DMS53 (cell line): ENCODE results near the gene TMEM248.
"Not testable (repeated sequence)": the region's sequence is repeated elsewhere in the genome, so short reads cannot be mapped to it uniquely, and the experiment has no call there.

ENCODE experiments used
- DNase-seq: peaks from one replicate; lab custom pipeline; 2025; lab: John Stamatoyannopoulos, UW

Gene TMEM248

GRCh38 chr7:66920769-66921395 is at the start of gene TMEM248:
Gene TMEM248 (plus strand): TSS chr7:66921225. CDS start chr7:66941866, 20,641 bp downstream.
- DNase-seq, result peak; percentile 98

GRCh38 chr7:66873476-66873875 is 47.5 kb upstream of the TMEM248 start:
- DNase-seq, result no peak

GRCh38 chr7:66877577-66878300 is 43.3 kb upstream of the TMEM248 start:
- no peak for DNase-seq

- not testable (repeated sequence) for DNase-seq
Observed at GRCh38 chr7:66878301-66878685, 42.7 kb upstream of the TMEM248 start.

GRCh38 chr7:66880053-66880452 is 41.0 kb upstream of the TMEM248 start:
- DNase-seq, result peak; percentile 72

GRCh38 chr7:66880577-66880976 is 40.4 kb upstream of the TMEM248 start:
- not testable (repeated sequence) for DNase-seq

- DNase-seq, result no peak
Observed at GRCh38 chr7:66883716-66884115, 37.3 kb upstream of the TMEM248 start.

GRCh38 chr7:66884556-66884955 is 36.5 kb upstream of the TMEM248 start:
- peak; percentile 14 for DNase-seq

GRCh38 chr7:66886152-66886551 is 34.9 kb upstream of the TMEM248 start:
- no peak for DNase-seq

- DNase-seq, result not testable (repeated sequence)
Observed at GRCh38 chr7:66888223-66888622, 32.8 kb upstream of the TMEM248 start.

- peak; percentile 53 for DNase-seq
Observed at GRCh38 chr7:66894463-66895080, 26.5 kb upstream of the TMEM248 start.

- DNase-seq, result no peak
Observed at GRCh38 chr7:66896441-66896840, 24.6 kb upstream of the TMEM248 start.

- no peak for DNase-seq
Observed at GRCh38 chr7:66899552-66900280, 21.3 kb upstream of the TMEM248 start.

GRCh38 chr7:66901941-66902843 is 18.8 kb upstream of the TMEM248 start:
- DNase-seq, result no peak

- DNase-seq, result no peak
Observed at GRCh38 chr7:66902844-66903180, 18.2 kb upstream of the TMEM248 start.

GRCh38 chr7:66903360-66904062 is 17.5 kb upstream of the TMEM248 start:
- DNase-seq, result no peak

GRCh38 chr7:66904063-66904593 is 16.9 kb upstream of the TMEM248 start:
- no peak for DNase-seq

GRCh38 chr7:66905278-66905677 is 15.7 kb upstream of the TMEM248 start:
- DNase-seq, result no peak

GRCh38 chr7:66905689-66906088 is 15.3 kb upstream of the TMEM248 start:
- DNase-seq, result peak; percentile 12

- no peak for DNase-seq
Observed at GRCh38 chr7:66907731-66908130, 13.3 kb upstream of the TMEM248 start.

GRCh38 chr7:66908598-66908997 is 12.4 kb upstream of the TMEM248 start:
- DNase-seq, result not testable (repeated sequence)
